ENCODE data around the gene GH1.
"Not testable (repeated sequence)": the region's sequence is repeated elsewhere in the genome, so short reads cannot be mapped to it uniquely, and the experiment has no call there.

Gene GH1

GRCh38 chr17:63926164-63926563, 7.5 kb upstream of the GH1 start:
- DNase-seq (ENCODE audit: low spot score) = no peak

GRCh38 chr17:63925615-63926014, 7.0 kb upstream of the GH1 start:
- no peak for DNase-seq (ENCODE audit: low spot score)

GRCh38 chr17:63922402-63922801, 3.8 kb upstream of the GH1 start:
- not testable (repeated sequence) for DNase-seq (ENCODE audit: low spot score)

- not testable (repeated sequence) for DNase-seq (ENCODE audit: low spot score)
Observed at GRCh38 chr17:63920779-63921178, 2.1 kb upstream of the GH1 start.

- not testable (repeated sequence) for DNase-seq (ENCODE audit: low spot score)
Observed at GRCh38 chr17:63920050-63920449, 1.4 kb upstream of the GH1 start.

GRCh38 chr17:63919311-63919723, 678 bp upstream of the GH1 start:
- DNase-seq (ENCODE audit: low spot score) = peak; percentile 39

- no peak for DNase-seq (ENCODE audit: low spot score)
Observed at GRCh38 chr17:63918305-63918704, 334 bp downstream of the GH1 start.

- DNase-seq (ENCODE audit: low spot score) = no peak
Observed at GRCh38 chr17:63917646-63918045, 993 bp downstream of the GH1 start.

- DNase-seq (ENCODE audit: low spot score) = not testable (repeated sequence)
Observed at GRCh38 chr17:63917206-63917605, 1.4 kb downstream of the GH1 start.

GRCh38 chr17:63916566-63917185, 2.0 kb downstream of the GH1 start:
- no peak for DNase-seq (ENCODE audit: low spot score)

- DNase-seq (ENCODE audit: low spot score) = not testable (repeated sequence)
Observed at GRCh38 chr17:63915753-63916152, 2.9 kb downstream of the GH1 start.

GRCh38 chr17:63914471-63914870, 4.2 kb downstream of the GH1 start:
- no peak for DNase-seq (ENCODE audit: low spot score)

- peak; percentile 14 for DNase-seq (ENCODE audit: low spot score)
Observed at GRCh38 chr17:63911657-63912100, 7.0 kb downstream of the GH1 start.

GRCh38 chr17:63911041-63911635, 7.5 kb downstream of the GH1 start, which contains the start of gene CSHL1:
Gene CSHL1 (minus strand): TSS chr17:63911258. CDS start chr17:63911196, 62 bp downstream.
- no peak for DNase-seq (ENCODE audit: low spot score)

- DNase-seq (ENCODE audit: low spot score) = no peak
Observed at GRCh38 chr17:63910096-63910495, 8.5 kb downstream of the GH1 start.

- not testable (repeated sequence) for DNase-seq (ENCODE audit: low spot score)
Observed at GRCh38 chr17:63909586-63909985, 9.1 kb downstream of the GH1 start.

- peak; percentile 19 for DNase-seq (ENCODE audit: low spot score)
Observed at GRCh38 chr17:63907161-63907778, 11.4 kb downstream of the GH1 start.

- DNase-seq (ENCODE audit: low spot score) = not testable (repeated sequence)
Observed at GRCh38 chr17:63904796-63905195, 13.8 kb downstream of the GH1 start.

- not testable (repeated sequence) for DNase-seq (ENCODE audit: low spot score)
Observed at GRCh38 chr17:63903787-63904201, 14.8 kb downstream of the GH1 start.

GRCh38 chr17:63901971-63902370, 16.7 kb downstream of the GH1 start:
- DNase-seq (ENCODE audit: low spot score) = not testable (repeated sequence)

- not testable (repeated sequence) for DNase-seq (ENCODE audit: low spot score)
Observed at GRCh38 chr17:63898899-63899798, 19.5 kb downstream of the GH1 start.
